ENCODE results near the gene ASPDH.
"Not testable (repeated sequence)": the region's sequence is repeated elsewhere in the genome, so short reads cannot be mapped to it uniquely, and the experiment has no call there.

Gene ASPDH

DNA sequence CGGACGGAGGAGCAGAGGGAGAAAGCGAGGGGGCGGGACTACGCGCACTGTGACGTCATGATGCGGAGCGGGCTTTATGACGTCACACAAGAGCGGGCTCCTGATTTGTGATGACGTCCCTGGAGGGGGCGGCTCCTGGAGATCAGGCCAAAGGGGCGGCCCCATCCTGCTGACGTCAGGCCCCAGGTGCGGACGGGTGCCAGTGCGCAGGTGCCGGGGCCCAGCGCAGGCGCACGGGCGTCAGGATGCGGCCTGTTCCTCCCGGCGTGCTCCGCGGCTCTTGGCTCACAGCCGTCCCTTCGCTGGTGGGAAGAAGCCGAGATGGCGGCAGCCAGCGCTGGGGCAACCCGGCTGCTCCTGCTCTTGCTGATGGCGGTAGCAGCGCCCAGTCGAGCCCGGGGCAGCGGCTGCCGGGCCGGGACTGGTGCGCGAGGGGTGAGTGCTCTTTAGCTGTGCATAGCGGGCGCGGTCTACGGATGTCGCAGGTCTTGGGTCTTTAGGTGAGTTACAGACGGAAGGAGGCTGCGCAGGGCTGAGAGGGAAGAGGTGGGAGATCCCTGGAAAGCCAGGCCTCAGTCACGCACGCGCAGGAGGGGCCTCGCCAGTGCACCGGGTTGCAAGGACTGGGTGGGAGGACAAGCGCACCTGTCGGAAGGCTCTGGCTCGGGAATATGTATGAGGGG is 37.3 kb downstream of the ASPDH start, which contains the start of the genes EMC10 and GARIN5A:
Gene EMC10 (plus strand): TSS at position 284 of the 683 bp plus-strand sequence. CDS start 38 bp downstream, at position 322.
Gene GARIN5A (minus strand): TSS at position 625 of the 683 bp plus-strand sequence. CDS start 460 bp downstream, at position 165.
- peak; percentile 85 for DNase-seq

DNA sequence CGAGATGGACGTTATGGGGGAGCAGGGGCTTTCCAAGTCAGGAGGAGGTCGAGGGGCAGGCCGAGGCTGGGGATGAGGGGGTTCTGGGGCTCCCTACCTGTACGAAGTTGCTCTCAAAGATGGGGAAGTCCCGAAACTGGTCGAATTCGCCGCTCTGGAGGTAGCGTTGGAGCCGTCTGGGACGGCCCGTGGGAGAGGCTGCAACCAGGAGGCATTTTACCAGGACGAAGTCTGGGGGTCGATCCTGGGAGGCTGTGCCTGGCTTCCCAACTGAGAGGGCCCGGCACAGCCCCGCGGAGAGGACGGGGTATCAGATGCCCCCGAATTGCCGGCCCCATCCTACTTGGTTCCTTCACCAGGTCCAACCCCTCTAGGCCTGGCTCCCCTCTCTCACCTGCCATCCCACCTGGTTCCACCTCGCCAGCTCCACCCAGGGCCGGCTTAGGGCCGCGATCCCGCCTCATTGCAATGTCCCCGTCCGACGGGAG is 37.9 kb downstream of the ASPDH start:
- no peak for DNase-seq

DNA sequence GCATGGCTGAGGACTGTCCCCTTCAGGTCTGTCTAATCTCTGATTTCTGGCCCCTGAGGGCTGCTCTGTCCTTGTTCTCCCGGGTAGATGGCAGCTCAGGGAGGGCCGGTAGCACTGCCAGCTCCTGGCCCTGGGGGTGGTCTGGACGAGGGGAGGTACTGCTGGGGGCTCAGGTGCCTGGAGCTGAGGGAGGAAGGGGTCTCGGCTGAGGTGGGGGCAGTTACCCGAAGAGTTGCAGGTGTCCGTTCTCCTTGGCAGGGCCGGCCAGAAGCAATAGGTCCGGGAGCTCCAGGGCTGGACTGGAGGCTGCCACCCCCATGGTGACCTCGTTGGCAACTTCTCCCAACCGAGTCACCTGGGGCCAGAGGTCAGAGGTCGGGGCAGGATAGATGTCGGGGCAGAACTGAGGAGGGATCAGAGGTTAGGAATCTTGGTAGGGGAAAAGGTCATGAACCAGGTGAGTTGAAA is 38.6 kb downstream of the ASPDH start:
- DNase-seq = no peak

DNA sequence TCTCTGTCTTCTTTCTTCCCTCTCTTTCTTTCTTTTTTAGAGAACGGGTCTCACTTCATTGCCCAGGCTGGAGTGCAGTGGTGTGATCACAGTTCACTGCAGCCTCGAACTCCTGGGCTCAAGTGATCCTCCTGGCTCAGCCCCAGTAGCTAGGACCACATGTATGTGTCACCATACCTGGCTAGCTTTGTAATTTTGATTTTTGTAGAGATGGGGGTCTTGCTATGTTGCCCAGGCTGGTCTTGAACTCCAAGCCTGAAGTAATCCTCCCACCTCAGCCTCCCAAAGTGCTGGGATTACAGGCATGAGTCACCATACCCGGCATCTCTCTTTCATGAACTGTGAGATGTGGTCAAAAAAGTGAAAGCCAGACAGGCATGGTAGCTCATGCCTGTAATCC is 40.4 kb downstream of the ASPDH start:
- not testable (repeated sequence) for DNase-seq

- DNase-seq = no peak
Measured at GRCh38 chr19:50468818-50469217, 44.9 kb downstream of the ASPDH start.

DNA sequence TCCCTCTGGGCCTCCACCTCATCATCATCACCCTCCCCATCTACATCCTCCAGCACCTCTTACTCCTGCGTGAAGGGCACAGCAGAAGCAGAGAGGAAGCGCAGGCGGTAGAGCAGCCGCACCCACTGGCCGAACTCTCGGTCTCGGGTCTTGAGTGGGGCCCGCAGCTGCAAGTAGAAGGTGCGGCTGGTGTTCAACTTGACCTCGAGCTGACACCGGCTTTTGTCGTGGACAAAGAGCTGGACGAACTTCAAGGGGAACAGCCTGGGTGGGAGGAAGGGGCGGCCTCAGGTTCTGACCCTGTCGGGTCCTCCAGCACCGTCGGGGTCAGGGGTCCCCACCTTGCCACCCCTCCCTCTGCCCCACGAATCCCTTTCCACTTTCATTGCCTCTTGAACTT is 46.1 kb downstream of the ASPDH start:
- no peak for DNase-seq

DNA sequence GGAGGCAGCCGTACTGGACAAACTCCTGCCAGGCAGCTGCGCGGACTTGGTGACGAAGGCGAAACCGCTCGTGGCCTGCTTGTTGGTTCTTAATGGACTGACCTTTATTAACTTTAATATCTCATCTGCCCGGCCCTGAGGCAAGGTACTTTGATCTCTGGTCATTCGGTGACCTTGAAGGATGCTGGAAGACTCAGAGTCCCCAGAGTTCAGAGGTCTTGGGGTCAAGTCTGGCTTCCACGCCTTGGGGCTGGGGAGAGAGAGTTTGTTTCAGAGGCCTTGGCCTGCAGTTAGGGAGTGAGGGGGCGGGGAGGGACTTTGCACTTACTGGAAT is 47.0 kb downstream of the ASPDH start:
- DNase-seq = no peak

- no peak for DNase-seq
Measured at GRCh38 chr19:50465986-50466705, 47.6 kb downstream of the ASPDH start.

- DNase-seq = no peak
Measured at GRCh38 chr19:50465000-50465399, 48.7 kb downstream of the ASPDH start.

DNA sequence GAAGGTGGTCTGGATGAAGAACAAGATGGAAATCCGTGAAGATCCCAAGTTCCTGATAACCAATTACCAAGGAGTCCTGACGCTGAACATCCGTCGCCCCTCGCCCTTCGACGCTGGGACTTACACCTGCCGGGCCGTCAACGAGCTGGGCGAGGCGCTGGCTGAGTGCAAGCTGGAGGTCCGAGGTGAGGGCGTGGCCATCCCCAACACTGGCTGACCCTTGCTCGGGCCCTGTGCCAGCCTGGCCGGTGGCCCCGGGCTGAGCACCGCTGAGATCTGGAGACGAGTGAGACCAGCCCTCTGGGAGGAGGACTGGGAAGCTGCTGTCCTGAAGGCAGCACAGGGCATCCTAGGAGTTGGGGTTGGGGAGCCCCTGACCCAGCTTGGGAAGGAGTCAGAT is 49.4 kb downstream of the ASPDH start:
- no peak for DNase-seq

DNA sequence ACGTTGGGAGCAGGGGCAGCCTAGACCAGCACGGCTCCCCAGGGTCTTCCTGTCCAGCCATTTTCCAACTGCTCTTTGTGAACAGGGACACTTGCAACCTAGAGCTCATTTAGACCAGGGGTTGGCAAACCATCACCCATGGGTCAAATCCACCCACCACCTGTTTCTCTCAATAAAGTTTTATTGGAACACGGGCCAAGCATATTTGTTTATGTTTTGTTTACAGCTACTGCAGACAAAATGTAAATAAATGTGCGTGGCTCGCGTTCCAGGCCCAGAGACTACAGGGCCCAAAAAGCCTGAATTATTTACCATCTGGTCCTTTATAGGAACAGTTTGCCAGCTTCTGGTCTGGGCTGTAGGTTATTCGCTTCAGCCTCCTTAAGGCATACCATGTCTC is 50.7 kb downstream of the ASPDH start:
- DNase-seq = no peak

Measured in effector CD4-positive, alpha-beta T cell (primary cell).